Calu3 (cell line): Measurements from ENCODE around the gene PRR7. TPM values are rescaled to one million over a fixed set of nuclear protein-coding genes. Genes with fewer than 3 reads are reported as not detected.
A peak's percentile ranks its signal among the peaks of the same experiment; 100 is the strongest.

Experiments
- BruUV-seq: library from RNA; stranded (reverse); fragments of 400-500 nt; replicated peaks from 2 replicates; lab custom pipeline; 2021; lab: Mats Ljungman, UMichigan
- CTCF ChIA-PET: fragments of 300-600 bp; sonication (Branson Sonifier 250); formaldehyde crosslinking; loops from one replicate; lab custom pipeline; 2022; ENCODE audit warnings: antibody characterized with exemption; lab: Charles Lee
- DNase-seq: peaks from one replicate; pipeline ENCODE4 v3.0.0; 2022
- H3K27ac Mint-ChIP-seq: one replicate; pipeline ENCODE4 v1.8.0; 2022; ENCODE audit warnings: mixed read lengths; ENCODE audit not compliant: unreplicated experiment
- H3K27me3 Mint-ChIP-seq: one replicate; pipeline ENCODE4 v1.8.0; 2022; ENCODE audit warnings: mixed read lengths; ENCODE audit not compliant: unreplicated experiment
- H3K36me3 Mint-ChIP-seq: one replicate; pipeline ENCODE4 v1.8.0; 2022; ENCODE audit warnings: mild to moderate bottlenecking, moderate library complexity, mixed read lengths; ENCODE audit not compliant: insufficient read depth, unreplicated experiment
- H3K4me1 Mint-ChIP-seq: one replicate; pipeline ENCODE4 v1.8.0; 2022; ENCODE audit warnings: mild to moderate bottlenecking, low read depth, mixed read lengths; ENCODE audit not compliant: unreplicated experiment
- H3K4me3 Mint-ChIP-seq: one replicate; pipeline ENCODE4 v1.8.0; 2022; ENCODE audit warnings: mild to moderate bottlenecking, low read depth, moderate library complexity, mixed read lengths; ENCODE audit not compliant: unreplicated experiment
- H3K9me3 Mint-ChIP-seq: one replicate; pipeline ENCODE4 v1.8.0; 2022; ENCODE audit warnings: low read depth, mixed read lengths; ENCODE audit not compliant: unreplicated experiment
- CTCF ChIP-seq: fragments of 200-600 bp; IDR thresholded peaks from one replicate; pipeline ENCODE4 v1.8.0; 2022; ENCODE audit warnings: antibody characterized with exemption; ENCODE audit not compliant: unreplicated experiment
- intact Hi-C: fragments of 100-400 bp; cut with micrococcal nuclease; formaldehyde crosslinking; loops from one replicate; pipeline ENCODE4 v1.10.0; 2022; ENCODE audit not compliant: unreplicated experiment
- total RNA-seq: library from RNA; stranded (reverse); gene quantifications from 2 replicates; pipeline ENCODE4 v1.2.3, GENCODE V29; 2022

PRR7 gene
- total RNA-seq, 1 experiment from 2014 or later, result 25.2 TPM

GRCh38 chr5:177427919-177428573, 18.6 kb upstream of the PRR7 start:
- H3K27me3 Mint-ChIP-seq, result peaks cover 12% of the 10 kb centered on the region
- CTCF ChIA-PET, result interaction anchor here (1.2 to 3.6 kb wide), 3 partner anchors 25 to 100 kb away, joined by 3 to 33 read pairs (median 23); no protein-coding TSS in a partner anchor
- BruUV-seq, result no TSS peak
- peaks cover 69% of the 10 kb centered on the region for H3K36me3 Mint-ChIP-seq
- peak overlapping the region; percentile 93 for H3K4me3 Mint-ChIP-seq
- peaks cover 34% of the 10 kb centered on the region for H3K4me1 Mint-ChIP-seq
- H3K27ac Mint-ChIP-seq, result peak overlapping the region; percentile 100
- DNase-seq, result no peak
- TF ChIP-seq CTCF, result no peak
- intact Hi-C loops, result no loop called here
- H3K9me3 Mint-ChIP-seq, result no peaks in the 10 kb centered on the region

- Mint-ChIP-seq H3K36me3 (peaks cover 73% of the 10 kb centered on the region), H3K9me3 (no peaks in the 10 kb centered on the region), H3K27me3 (peaks cover 12% of the 10 kb centered on the region), H3K4me3 (no peak overlapping the region), H3K4me1 (peaks cover 34% of the 10 kb centered on the region), H3K27ac (peak overlapping the region; percentile 30)
- CTCF ChIA-PET, result interaction anchor here (0.8 kb wide), 1 partner anchor 17 kb away, joined by 3 read pairs; the partner anchor contains the start of gene PRR7
- DNase-seq, result no peak
- intact Hi-C loops, result no loop called here
- no TSS peak for BruUV-seq
- TF ChIP-seq CTCF, result no peak
Observed at GRCh38 chr5:177428574-177429217, 17.9 kb upstream of the PRR7 start.

- H3K36me3 Mint-ChIP-seq, result peaks cover 73% of the 10 kb centered on the region
- H3K27me3 Mint-ChIP-seq, result peaks cover 12% of the 10 kb centered on the region
- DNase-seq, result no peak
- no TSS peak for BruUV-seq
- H3K9me3 Mint-ChIP-seq, result no peaks in the 10 kb centered on the region
- peak overlapping the region; percentile 30 for H3K27ac Mint-ChIP-seq
- H3K4me3 Mint-ChIP-seq, result no peak overlapping the region
- peaks cover 34% of the 10 kb centered on the region for H3K4me1 Mint-ChIP-seq
- CTCF ChIA-PET, result interaction anchor here (0.7 to 0.8 kb wide), 3 partner anchors 12 to 105 kb away, joined by 3 read pairs; partner anchors contain the start of gene PRR7
- no peak for TF ChIP-seq CTCF
- intact Hi-C loops, result no loop called here
Observed at GRCh38 chr5:177429248-177430040, 17.2 kb upstream of the PRR7 start.

GRCh38 chr5:177430140-177430951, 16.3 kb upstream of the PRR7 start:
- TF ChIP-seq CTCF, result no peak
- no peak overlapping the region for H3K27ac Mint-ChIP-seq
- intact Hi-C loops, result no loop called here
- H3K4me1 Mint-ChIP-seq, result peaks cover 28% of the 10 kb centered on the region
- H3K36me3 Mint-ChIP-seq, result peaks cover 76% of the 10 kb centered on the region
- peaks cover 12% of the 10 kb centered on the region for H3K27me3 Mint-ChIP-seq
- CTCF ChIA-PET, result interaction anchor here (0.7 kb wide), 2 partner anchors 11 to 104 kb away, joined by 3 read pairs; no protein-coding TSS in a partner anchor
- no TSS peak for BruUV-seq
- no peak for DNase-seq
- H3K9me3 Mint-ChIP-seq, result no peaks in the 10 kb centered on the region
- peak overlapping the region; percentile 12 for H3K4me3 Mint-ChIP-seq
